GM23338 (cell line): ENCODE results near the gene SV2C. TPM values are rescaled to one million over a fixed set of nuclear protein-coding genes. Genes with fewer than 3 reads are reported as not detected.

ENCODE experiments used
- ATAC-seq: fragments of 200-7000 bp; cut with Tn5 transposase; 3 replicates; pipeline ENCODE4 v1.9.1; 2020
- DNase-seq: peaks from one replicate; pipeline ENCODE4 v3.0.0-alpha.2; 2015; ENCODE audit warnings: low spot score
- H2AFZ ChIP-seq: fragments of 200-600 bp; sonication (generic); 2 replicates; pipeline ENCODE4 v1.8.0; 2016; ENCODE audit warnings: antibody characterized with exemption, mild to moderate bottlenecking, moderate library complexity
- H3F3A ChIP-seq: fragments of 200-600 bp; sonication (generic); replicated peaks from 2 replicates; pipeline ENCODE4 v1.8.0; 2017; ENCODE audit warnings: antibody characterized with exemption, mixed run types, low read depth
- H3K27ac ChIP-seq: fragments of 200-600 bp; sonication (generic); 2 replicates; pipeline ENCODE4 v1.6.1; 2016; ENCODE audit warnings: low read depth
- H3K27me3 ChIP-seq: fragments of 200-600 bp; sonication (generic); 2 replicates; pipeline ENCODE4 v1.8.0; 2016; ENCODE audit warnings: mild to moderate bottlenecking, mixed run types, moderate library complexity; ENCODE audit not compliant: insufficient read depth
- H3K36me3 ChIP-seq: fragments of 200-600 bp; sonication (generic); 2 replicates; pipeline ENCODE4 v1.8.0; 2016; ENCODE audit warnings: mild to moderate bottlenecking; ENCODE audit not compliant: insufficient read depth
- H3K4me1 ChIP-seq: fragments of 200-600 bp; sonication (generic); 2 replicates; pipeline ENCODE4 v1.8.0; 2016; ENCODE audit warnings: mild to moderate bottlenecking, moderate library complexity; ENCODE audit not compliant: insufficient read depth
- H3K4me2 ChIP-seq: fragments of 200-600 bp; sonication (generic); 2 replicates; pipeline ENCODE4 v1.7.1; 2017; ENCODE audit warnings: mixed run types
- H3K4me3 ChIP-seq: fragments of 200-600 bp; sonication (generic); 2 replicates; pipeline ENCODE4 v1.6.1; 2016; ENCODE audit warnings: mixed run types
- H3K79me2 ChIP-seq: fragments of 200-600 bp; sonication (generic); replicated peaks from 2 replicates; pipeline ENCODE4 v1.8.0; 2017; ENCODE audit warnings: mild to moderate bottlenecking; ENCODE audit not compliant: insufficient read depth
- H3K9me2 ChIP-seq: fragments of 200-600 bp; sonication (generic); 2 replicates; pipeline ENCODE4 v1.8.0; 2017; ENCODE audit not compliant: insufficient read depth
- H4K20me1 ChIP-seq: fragments of 200-600 bp; sonication (generic); replicated peaks from 2 replicates; pipeline ENCODE4 v1.8.0; 2017; ENCODE audit warnings: mild to moderate bottlenecking; ENCODE audit not compliant: insufficient read depth
- H3K27ac Mint-ChIP-seq: 2 replicates; pipeline ENCODE4 v1.8.0; 2020; ENCODE audit warnings: inconsistent platforms, mild to moderate bottlenecking, moderate library complexity, mixed read lengths
- H3K27me3 Mint-ChIP-seq: 3 replicates; pipeline ENCODE4 v1.8.0; 2022; ENCODE audit warnings: low read depth, mild to moderate bottlenecking, moderate library complexity, mixed read lengths, inconsistent platforms; ENCODE audit not compliant: insufficient read depth, poor library complexity
- H3K36me3 Mint-ChIP-seq: 3 replicates; pipeline ENCODE4 v1.8.0; 2021; ENCODE audit warnings: low read depth, mild to moderate bottlenecking, inconsistent platforms, moderate library complexity, mixed read lengths
- H3K4me1 Mint-ChIP-seq: 3 replicates; pipeline ENCODE4 v1.8.0; 2020; ENCODE audit warnings: mild to moderate bottlenecking, inconsistent platforms, mixed read lengths
- H3K4me3 Mint-ChIP-seq: 3 replicates; pipeline ENCODE4 v1.8.0; 2021; ENCODE audit warnings: moderate library complexity, mild to moderate bottlenecking, inconsistent platforms, mixed read lengths
- H3K9me3 Mint-ChIP-seq: 3 replicates; pipeline ENCODE4 v1.8.0; 2020; ENCODE audit warnings: moderate library complexity, mild to moderate bottlenecking, inconsistent platforms, mixed read lengths
- CREB1 ChIP-seq: fragments of 250-450 bp; sonication (Bioruptor Pico); IDR thresholded peaks from 2 replicates; pipeline ENCODE4 v1.5.0; 2020; ENCODE audit warnings: low read depth, mild to moderate bottlenecking, moderate library complexity
- ETS1 ChIP-seq: IDR thresholded peaks from 2 replicates; pipeline ENCODE4 v1.6.1; 2016; ENCODE audit warnings: antibody characterized with exemption
- EZH2 ChIP-seq: fragments of 200-600 bp; sonication (generic); IDR thresholded peaks from one replicate; pipeline ENCODE4 v1.8.0; 2017; ENCODE audit warnings: antibody characterized with exemption, mild to moderate bottlenecking, low read depth; ENCODE audit not compliant: unreplicated experiment
- EZH2phosphoT487 ChIP-seq: fragments of 200-600 bp; sonication (generic); IDR thresholded peaks from one replicate; pipeline ENCODE4 v1.8.1; 2018; ENCODE audit warnings: antibody characterized with exemption; ENCODE audit not compliant: unreplicated experiment
- POLR2AphosphoS5 ChIP-seq: IDR thresholded peaks from 2 replicates; pipeline ENCODE4 v1.6.1; 2016; ENCODE audit warnings: antibody characterized with exemption, low read depth
- REST ChIP-seq: IDR thresholded peaks from one replicate; pipeline ENCODE4 v1.6.1; 2018; ENCODE audit warnings: antibody characterized with exemption; ENCODE audit not compliant: unreplicated experiment
- STAT1 ChIP-seq: IDR thresholded peaks from one replicate; pipeline ENCODE4 v1.6.1; 2016; ENCODE audit warnings: antibody characterized with exemption; ENCODE audit not compliant: unreplicated experiment
- ZNF462 ChIP-seq: fragments of 250-450 bp; sonication (Bioruptor Pico); IDR thresholded peaks from 2 replicates; pipeline ENCODE4 v1.5.0; 2020; ENCODE audit warnings: mild to moderate bottlenecking, moderate library complexity
- polyA plus RNA-seq: library from polyadenylated mRNA; unstranded; fragments of >200 nt; fragmentation: Nextera tagmentation; extraction: Ambion mirVana; gene quantifications from 2 replicates; pipeline ENCODE4 v1.2.1, GENCODE V29; 2016
- total RNA-seq: library from RNA; depleted of rRNA; stranded (reverse); fragments of >200 nt; shearing (Covaris generic); gene quantifications from 2 replicates; pipeline ENCODE4 v1.2.3, GENCODE V29; 2014

SV2C gene
- total and polyA plus RNA-seq, 2 experiments from 2014 or later: 0.05 to 0.07 TPM

- TF ChIP-seq ETS1 (no peak), EZH2 (no peak), CREB1 (CRISPR knock-in tag) (no peak)
Observed at GRCh38 chr5:76384705-76385104, 301.5 kb downstream of the SV2C start (continued).

GRCh38 chr5:76385540-76385939 is 302.4 kb downstream of the SV2C start:
- Mint-ChIP-seq H3K27me3 (no peaks in the 10 kb centered on the region), H3K4me3 (no peak overlapping the region), H3K9me3 (no peaks in the 10 kb centered on the region; the same call in 2 of the 3 replicates), H3K4me1 (peaks cover 22% of the 10 kb centered on the region), H3K27ac (no peak overlapping the region), H3K36me3 (no peaks in the 10 kb centered on the region; the same call in 2 of the 3 replicates)
- TF ChIP-seq EZH2: no peak
- no peak for TF ChIP-seq ETS1
- no peak for TF ChIP-seq REST
- TF ChIP-seq EZH2phosphoT487: no peak
- no peak for TF ChIP-seq CREB1 (CRISPR knock-in tag)
- TF ChIP-seq STAT1: no peak
- no peak overlapping the region for H3K4me2 ChIP-seq
- H3K79me2 ChIP-seq: no peaks in the 10 kb centered on the region
- peaks cover 9% of the 10 kb centered on the region for H3K4me1 ChIP-seq
- no peaks in the 10 kb centered on the region for H4K20me1 ChIP-seq
- no peak overlapping the region for H3K27ac ChIP-seq
- H3K4me3 ChIP-seq: no peak overlapping the region
- DNase-seq: no peak
- no peak for ATAC-seq
- no peak overlapping the region for H2AFZ ChIP-seq
- no peaks in the 10 kb centered on the region; the same call in 1 of the 2 replicates for H3K36me3 ChIP-seq
- no peaks in the 10 kb centered on the region for H3K9me2 ChIP-seq
- H3F3A ChIP-seq: no peaks in the 10 kb centered on the region
- no peaks in the 10 kb centered on the region for H3K27me3 ChIP-seq

GRCh38 chr5:76386360-76386759 is 303.2 kb downstream of the SV2C start:
- Histone ChIP-seq H3F3A (no peaks in the 10 kb centered on the region), H3K4me1 (peaks cover 9% of the 10 kb centered on the region), H3K4me3 (no peak overlapping the region), H3K36me3 (no peaks in the 10 kb centered on the region), H3K27ac (no peak overlapping the region), H3K9me2 (no peaks in the 10 kb centered on the region), H3K27me3 (no peaks in the 10 kb centered on the region), H3K79me2 (no peaks in the 10 kb centered on the region), H3K4me2 (no peak overlapping the region), H4K20me1 (no peaks in the 10 kb centered on the region), H2AFZ (no peak overlapping the region)
- H3K9me3 Mint-ChIP-seq: no peaks in the 10 kb centered on the region; the same call in 2 of the 3 replicates
- DNase-seq: no peak
- H3K27me3 Mint-ChIP-seq: no peaks in the 10 kb centered on the region
- H3K27ac Mint-ChIP-seq: no peak overlapping the region
- no peak for ATAC-seq
- no peak overlapping the region for H3K4me3 Mint-ChIP-seq
- H3K36me3 Mint-ChIP-seq: no peaks in the 10 kb centered on the region; the same call in 2 of the 3 replicates
- H3K4me1 Mint-ChIP-seq: peaks cover 19% of the 10 kb centered on the region
- TF ChIP-seq POLR2AphosphoS5: no peak
- TF ChIP-seq ZNF462 (CRISPR knock-in tag): no peak
